Mucosa of rectum (tissue), 2 donors: ENCODE results near the gene TRIP6.

ENCODE experiments used
- H3K27ac ChIP-seq, 2 donors: one replicate each; pipeline ENCODE4 v1.7.0; 2013; ENCODE audit warnings: inconsistent platforms in 2 of 2, low read depth in 2 of 2, low read length in 2 of 2
- H3K27me3 ChIP-seq, 2 donors: one replicate each; pipeline ENCODE4 v1.7.0; 2013; ENCODE audit warnings: low read length in 2 of 2; ENCODE audit not compliant: control insufficient read depth in 2 of 2, insufficient read depth in 2 of 2
- H3K36me3 ChIP-seq, 2 donors: one replicate each; pipeline ENCODE4 v1.7.0; 2013; ENCODE audit warnings: low read length in 2 of 2; ENCODE audit not compliant: control insufficient read depth in 2 of 2, insufficient read depth in 2 of 2
- H3K4me1 ChIP-seq, 2 donors: one replicate each; pipeline ENCODE4 v1.7.0; 2013; ENCODE audit warnings: low read length in 2 of 2, mild to moderate bottlenecking in 1 of 2; ENCODE audit not compliant: control insufficient read depth in 2 of 2, insufficient read depth in 2 of 2
- H3K4me3 ChIP-seq, 2 donors: one replicate each; pipeline ENCODE4 v1.7.0; 2013; ENCODE audit warnings: low read length in 2 of 2
- H3K9ac ChIP-seq, 2 donors: one replicate each; pipeline ENCODE4 v1.7.0; 2013; ENCODE audit warnings: low read length in 2 of 2, low read depth in 1 of 2, mild to moderate bottlenecking in 1 of 2
- H3K9me3 ChIP-seq, 2 donors: one replicate each; pipeline ENCODE4 v1.7.0; 2013; ENCODE audit warnings: low read length in 2 of 2; ENCODE audit not compliant: control insufficient read depth in 2 of 2
- donor health status: healthy.
- donor health status: Normal muscosa, but diverticular disease.

TRIP6 gene

DNA sequence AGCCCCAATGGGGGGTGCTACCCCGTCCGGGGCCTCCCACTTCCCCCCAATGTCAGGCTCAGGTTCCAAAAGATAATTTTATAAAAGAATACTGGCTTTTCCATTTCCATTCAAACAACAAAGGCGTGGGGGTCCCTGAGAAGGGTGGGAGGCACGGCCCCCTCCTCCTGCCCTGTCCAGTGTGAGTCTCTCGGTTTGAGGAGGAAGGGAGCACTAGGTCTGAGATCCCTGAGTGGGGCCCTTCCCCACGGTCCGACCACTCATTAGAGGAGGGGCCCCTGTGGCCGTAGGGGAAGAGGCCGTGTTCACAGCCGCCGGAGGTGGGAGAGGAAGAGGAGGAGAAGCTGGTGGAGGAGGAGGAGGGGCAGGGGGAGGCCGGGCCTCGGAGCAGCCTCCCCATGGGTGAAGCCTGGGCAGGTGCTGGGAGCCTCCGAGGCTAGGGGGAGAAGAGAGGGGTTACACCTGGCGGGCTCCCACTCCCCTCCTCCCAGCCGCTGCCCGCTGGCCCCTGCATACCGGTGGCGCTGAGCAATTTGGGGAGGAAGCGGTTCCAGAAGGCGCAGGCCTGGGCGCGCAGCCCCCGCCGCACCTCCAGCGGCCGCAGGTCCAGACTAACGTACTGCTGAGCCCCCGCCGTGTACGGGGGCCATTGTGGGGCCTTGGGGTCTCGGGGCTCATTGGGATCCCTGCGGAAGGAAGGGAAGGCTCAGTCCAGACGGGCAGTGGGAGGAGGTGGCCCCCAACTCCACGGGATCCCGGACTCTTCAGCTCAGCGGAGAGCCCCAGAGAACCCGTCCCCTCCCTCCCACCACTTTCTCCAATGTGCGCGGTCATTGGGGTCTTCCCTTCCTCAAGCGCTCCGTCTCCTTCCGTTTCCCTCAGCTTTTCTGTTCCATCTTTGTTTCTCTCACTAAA lies 23.7 kb downstream of the TRIP6 start:
- Histone ChIP-seq H3K4me1 (peaks cover 40 to 42% of the 10 kb centered on the region in 2 donors), H3K27me3 (peaks cover under 1 to 3% of the 10 kb centered on the region in 2 donors), H3K27ac (peak overlapping the region; percentile 93 to 95), H3K4me3 (peak overlapping the region; percentile 75 to 80), H3K9me3 (no peaks in the 10 kb centered on the region), H3K9ac (peak overlapping the region; percentile 52 to 74), H3K36me3 (peaks cover 15 to 29% of the 10 kb centered on the region in 2 donors)

- Histone ChIP-seq H3K27ac (no peak overlapping the region), H3K4me1 (peaks cover 46 to 50% of the 10 kb centered on the region in 2 donors), H3K4me3 (no peak overlapping the region), H3K9me3 (no peaks in the 10 kb centered on the region), H3K27me3 (peaks cover 7 to 10% of the 10 kb centered on the region in 2 donors), H3K9ac (no peak overlapping the region), H3K36me3 (peaks cover 7 to 21% of the 10 kb centered on the region in 2 donors)
These were observed 24.5 kb downstream of the TRIP6 start for GRCh38 chr7:100891568-100892247.

- no peaks in the 10 kb centered on the region for H3K9me3 ChIP-seq
- H3K4me1 ChIP-seq, result peaks cover 44 to 49% of the 10 kb centered on the region in 2 donors
- H3K27me3 ChIP-seq, result peaks cover 7 to 10% of the 10 kb centered on the region in 2 donors
- H3K4me3 ChIP-seq, result no peak overlapping the region
- no peak overlapping the region for H3K27ac ChIP-seq
- peaks cover 0 to 11% of the 10 kb centered on the region in 2 donors for H3K36me3 ChIP-seq
- no peak overlapping the region for H3K9ac ChIP-seq
These were observed 25.5 kb downstream of the TRIP6 start for GRCh38 chr7:100892364-100893317.

DNA sequence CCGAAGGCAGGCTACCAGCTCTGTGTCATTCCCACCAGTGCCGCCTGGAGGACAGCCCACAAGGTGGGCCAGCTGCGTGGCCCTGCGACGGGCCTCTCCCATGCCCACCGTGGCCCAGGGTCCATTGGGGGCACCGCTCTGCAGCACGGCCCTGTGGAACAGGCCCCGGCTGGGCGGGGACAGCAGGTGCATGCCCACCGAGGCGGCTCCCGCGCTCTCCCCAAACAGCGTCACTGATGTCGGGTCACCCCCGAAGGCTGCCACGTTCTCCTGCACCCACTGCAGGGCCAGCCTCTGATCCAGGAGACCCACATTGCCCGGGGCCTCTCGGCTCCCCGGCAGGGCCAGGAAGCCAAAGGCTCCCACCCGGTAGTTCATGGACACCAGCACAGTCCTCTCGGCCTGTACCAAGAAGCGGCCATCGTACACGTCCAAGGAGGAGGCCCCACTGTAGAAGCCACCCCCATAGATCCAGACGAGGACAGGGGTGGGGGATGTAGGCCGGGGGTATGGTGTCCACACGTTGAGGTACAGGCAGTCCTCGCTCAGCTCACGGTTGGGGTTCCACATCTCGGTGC lies 26.2 kb downstream of the TRIP6 start:
- Histone ChIP-seq H3K9ac (no peak overlapping the region), H3K36me3 (peaks cover 0 to 4% of the 10 kb centered on the region in 2 donors), H3K4me1 (peaks cover 38 to 46% of the 10 kb centered on the region in 2 donors), H3K9me3 (no peaks in the 10 kb centered on the region), H3K27ac (no peak overlapping the region), H3K4me3 (no peak overlapping the region), H3K27me3 (peaks cover 7 to 10% of the 10 kb centered on the region in 2 donors)

- peak overlapping the region in 1 of 2 donors; percentile 60 for H3K4me3 ChIP-seq
These were observed 26.9 kb downstream of the TRIP6 start for GRCh38 chr7:100893910-100894721.

GRCh38 chr7:100894860-100895700 lies 27.9 kb downstream of the TRIP6 start:
- Histone ChIP-seq H3K36me3 (no peaks in the 10 kb centered on the region), H3K4me3 (peak overlapping the region; percentile 41 to 60), H3K9ac (peak overlapping the region in 1 of 2 donors; percentile 65), H3K27ac (peak overlapping the region in 1 of 2 donors; percentile 47), H3K9me3 (no peaks in the 10 kb centered on the region), H3K27me3 (peaks cover 7 to 10% of the 10 kb centered on the region in 2 donors), H3K4me1 (peaks cover 28 to 35% of the 10 kb centered on the region in 2 donors)

More at GRCh38 chr7:100893910-100894721, 26.9 kb downstream of the TRIP6 start:
- Histone ChIP-seq H3K4me1 (peaks cover 31 to 39% of the 10 kb centered on the region in 2 donors), H3K9me3 (no peaks in the 10 kb centered on the region), H3K36me3 (no peaks in the 10 kb centered on the region), H3K27me3 (peaks cover 7 to 10% of the 10 kb centered on the region in 2 donors), H3K27ac (no peak overlapping the region), H3K9ac (peak overlapping the region in 1 of 2 donors; percentile 65)

DNA sequence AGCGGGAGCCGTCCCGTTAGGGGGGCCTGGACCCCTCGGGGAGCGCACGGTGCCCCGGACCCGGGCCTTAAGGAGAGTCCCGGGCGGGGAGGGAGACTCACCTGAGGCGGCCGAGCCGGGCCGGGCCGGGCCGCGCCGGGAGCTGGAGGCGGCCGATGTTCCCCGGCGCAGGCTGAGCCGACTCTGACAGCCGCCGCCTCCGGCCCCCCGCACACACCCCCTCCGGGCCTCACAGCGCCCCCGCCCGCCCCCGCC lies 28.4 kb downstream of the TRIP6 start, which contains the start of gene ACHE:
ACHE (minus strand) TSS at position 188 of the 255 bp plus-strand sequence. CDS start 1,656 bp downstream, outside the sequence.
- H3K9ac ChIP-seq, result peak within 1 kb of the TSS; percentile 14 to 65
- H3K4me1 ChIP-seq, result peaks cover 24 to 30% of the 10 kb centered on the region in 2 donors
- H3K27ac ChIP-seq, result peak within 1 kb of the TSS; percentile 43 to 75

DNA sequence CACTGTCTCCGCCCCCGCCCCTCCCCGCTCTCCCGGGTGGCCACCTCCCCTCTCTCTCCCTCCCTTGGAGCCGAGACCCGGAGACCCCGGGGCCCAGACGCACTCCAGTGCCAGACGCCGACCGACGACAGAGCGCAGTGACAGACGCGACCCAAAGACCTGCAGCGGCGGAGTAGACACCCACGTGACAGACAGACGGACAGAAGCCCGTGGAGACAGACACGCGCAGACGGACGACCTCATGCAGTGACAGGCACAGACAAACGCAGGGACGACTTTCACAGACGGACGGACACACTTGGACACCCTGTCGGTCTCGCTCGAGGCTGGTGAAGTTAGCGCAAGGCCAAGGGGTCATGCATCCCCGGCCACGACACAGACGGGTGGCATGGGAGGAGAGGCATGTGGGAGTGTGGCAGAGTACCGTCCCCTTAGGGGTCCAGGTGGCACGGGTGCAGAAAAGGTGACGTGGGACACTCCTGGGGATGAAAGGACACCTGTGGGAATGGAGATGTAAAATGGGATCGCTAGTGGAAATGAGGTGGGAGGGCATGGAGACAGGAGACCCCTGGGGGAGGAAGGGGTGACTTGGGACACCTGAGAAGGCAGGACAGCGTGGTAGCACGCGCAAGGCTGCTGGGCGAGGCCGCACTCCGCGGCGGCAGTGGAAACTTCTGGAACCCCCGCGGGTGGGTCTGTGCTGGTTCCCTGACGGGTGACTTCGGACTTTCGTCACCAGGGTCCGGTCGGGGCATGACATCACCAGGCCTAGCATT lies 29.0 kb downstream of the TRIP6 start:
- peak overlapping the region; percentile 64 to 65 for H3K4me3 ChIP-seq
- H3K27ac ChIP-seq, result peak overlapping the region; percentile 43 to 75
- H3K27me3 ChIP-seq, result peaks cover 7 to 10% of the 10 kb centered on the region in 2 donors
- no peaks in the 10 kb centered on the region for H3K9me3 ChIP-seq
- peaks cover 21 to 29% of the 10 kb centered on the region in 2 donors for H3K4me1 ChIP-seq
- no peaks in the 10 kb centered on the region for H3K36me3 ChIP-seq
- H3K9ac ChIP-seq, result peak overlapping the region; percentile 14 to 58

More for the DNA sequence above, 28.4 kb downstream of the TRIP6 start, which contains the start of gene ACHE:
- Histone ChIP-seq H3K27me3 (peaks cover 7 to 10% of the 10 kb centered on the region in 2 donors), H3K4me3 (peak within 1 kb of the TSS; percentile 64 to 65), H3K36me3 (no peaks in the 10 kb centered on the region), H3K9me3 (no peaks in the 10 kb centered on the region)
